GM18520 (cell line): Measurements from ENCODE around the gene PRDM2.
"Not testable (repeated sequence)": the region's sequence is repeated elsewhere in the genome, so short reads cannot be mapped to it uniquely, and the experiment has no call there.

Experiments
- ATAC-seq: cut with Tn5 transposase; IDR thresholded peaks from one replicate; pipeline ENCODE4 v1.9.1; 2021; ENCODE audit not compliant: unreplicated experiment

PRDM2 gene

GRCh38 chr1:13699936-13700520, at the start of gene PRDM2:
PRDM2 (plus strand) TSS chr1:13700188; CDS start chr1:13715606, 15,418 bp downstream.
- peak; percentile 31 for ATAC-seq

GRCh38 chr1:13651279-13651678, 48.7 kb upstream of the PRDM2 start:
- no peak for ATAC-seq

- ATAC-seq: no peak
Measured at GRCh38 chr1:13652238-13652637, 47.8 kb upstream of the PRDM2 start.

GRCh38 chr1:13661539-13661938, 38.4 kb upstream of the PRDM2 start:
- no peak for ATAC-seq

- no peak for ATAC-seq
Measured at GRCh38 chr1:13662493-13662892, 37.5 kb upstream of the PRDM2 start.

- no peak for ATAC-seq
Measured at GRCh38 chr1:13663969-13664368, 36.0 kb upstream of the PRDM2 start.

GRCh38 chr1:13664451-13664850, 35.5 kb upstream of the PRDM2 start:
- ATAC-seq: no peak

GRCh38 chr1:13666317-13666716, 33.7 kb upstream of the PRDM2 start:
- ATAC-seq: no peak

GRCh38 chr1:13667691-13668090, 32.3 kb upstream of the PRDM2 start:
- ATAC-seq: no peak

GRCh38 chr1:13674377-13674776, 25.6 kb upstream of the PRDM2 start:
- ATAC-seq: no peak

GRCh38 chr1:13675151-13675651, 24.8 kb upstream of the PRDM2 start:
- no peak for ATAC-seq

GRCh38 chr1:13677896-13678295, 22.1 kb upstream of the PRDM2 start:
- ATAC-seq: no peak

GRCh38 chr1:13679651-13680050, 20.3 kb upstream of the PRDM2 start:
- ATAC-seq: no peak

- not testable (repeated sequence) for ATAC-seq
Measured at GRCh38 chr1:13680609-13681008, 19.4 kb upstream of the PRDM2 start.

GRCh38 chr1:13681921-13682320, 18.1 kb upstream of the PRDM2 start:
- no peak for ATAC-seq

GRCh38 chr1:13682444-13682843, 17.5 kb upstream of the PRDM2 start:
- no peak for ATAC-seq

GRCh38 chr1:13683206-13683605, 16.8 kb upstream of the PRDM2 start:
- ATAC-seq: no peak

- no peak for ATAC-seq
Measured at GRCh38 chr1:13687151-13687715, 12.8 kb upstream of the PRDM2 start.

- ATAC-seq: not testable (repeated sequence)
Measured at GRCh38 chr1:13693094-13693493, 6.9 kb upstream of the PRDM2 start.

- ATAC-seq: no peak
Measured at GRCh38 chr1:13694886-13695684, 4.9 kb upstream of the PRDM2 start.

- ATAC-seq: no peak
Measured at GRCh38 chr1:13697738-13698137, 2.2 kb upstream of the PRDM2 start.

- no peak for ATAC-seq
Measured at GRCh38 chr1:13699510-13699909, 478 bp upstream of the PRDM2 start.
